Neural progenitor cell (in vitro differentiated cells): ENCODE data around the gene HSD11B1. TPM values are rescaled to one million over a fixed set of nuclear protein-coding genes. Genes with fewer than 3 reads are reported as not detected.

Experiments used
- DNase-seq: peaks from one replicate; pipeline ENCODE4 v3.0.0-alpha.2; 2016; ENCODE audit warnings: low spot score
- H2AFZ ChIP-seq: fragments of 200-600 bp; sonication (generic); replicated peaks from 2 replicates; pipeline ENCODE4 v1.6.1; 2016; ENCODE audit warnings: antibody characterized with exemption
- H3F3A ChIP-seq: fragments of 200-600 bp; sonication (generic); 2 replicates; pipeline ENCODE4 v1.6.1; 2016; ENCODE audit warnings: antibody characterized with exemption, low read depth
- H3K27ac ChIP-seq: fragments of 200-600 bp; sonication (generic); 2 replicates; pipeline ENCODE4 v1.5.1; 2016; ENCODE audit warnings: mild to moderate bottlenecking
- H3K27me3 ChIP-seq: fragments of 200-600 bp; sonication (generic); 2 replicates; pipeline ENCODE4 v1.6.1; 2016; ENCODE audit warnings: mild to moderate bottlenecking, moderate library complexity
- H3K36me3 ChIP-seq: fragments of 200-600 bp; sonication (generic); 2 replicates; pipeline ENCODE4 v1.5.1; 2016
- H3K4me1 ChIP-seq: fragments of 200-600 bp; sonication (generic); 2 replicates; pipeline ENCODE4 v1.6.1; 2016; ENCODE audit warnings: mixed run types
- H3K4me2 ChIP-seq: fragments of 200-600 bp; sonication (generic); 2 replicates; pipeline ENCODE4 v1.6.1; 2016
- H3K4me3 ChIP-seq: fragments of 200-600 bp; sonication (generic); 2 replicates; pipeline ENCODE4 v1.5.1; 2016
- H3K79me2 ChIP-seq: fragments of 200-600 bp; sonication (generic); 2 replicates; pipeline ENCODE4 v1.6.1; 2016; ENCODE audit warnings: low read depth
- H3K9ac ChIP-seq: fragments of 200-600 bp; sonication (generic); 2 replicates; pipeline ENCODE4 v1.6.1; 2016
- H3K9me3 ChIP-seq: fragments of 200-600 bp; sonication (generic); 2 replicates; pipeline ENCODE4 v1.5.1; 2016; ENCODE audit warnings: low read depth
- H4K20me1 ChIP-seq: fragments of 200-600 bp; sonication (generic); 2 replicates; pipeline ENCODE4 v1.6.1; 2016; ENCODE audit warnings: low read depth
- H3K27ac Mint-ChIP-seq: 3 replicates; pipeline ENCODE4 v1.8.0; 2021; ENCODE audit warnings: mixed read lengths
- H3K27me3 Mint-ChIP-seq: 2 replicates; pipeline ENCODE4 v1.8.0; 2022; ENCODE audit warnings: low read depth, mild to moderate bottlenecking, inconsistent platforms, moderate library complexity, mixed read lengths; ENCODE audit not compliant: insufficient read depth
- H3K36me3 Mint-ChIP-seq: 3 replicates; pipeline ENCODE4 v1.8.0; 2021; ENCODE audit warnings: mixed read lengths
- H3K4me1 Mint-ChIP-seq: 3 replicates; pipeline ENCODE4 v1.8.0; 2021; ENCODE audit warnings: mixed read lengths
- H3K4me3 Mint-ChIP-seq: 3 replicates; pipeline ENCODE4 v1.8.0; 2021; ENCODE audit warnings: mild to moderate bottlenecking, moderate library complexity, mixed read lengths
- H3K9me3 Mint-ChIP-seq: 3 replicates; pipeline ENCODE4 v1.8.0; 2020; ENCODE audit warnings: mixed read lengths
- EZH2 ChIP-seq: fragments of 200-600 bp; sonication (generic); IDR thresholded peaks from 2 replicates; pipeline ENCODE4 v1.6.1; 2017; ENCODE audit warnings: antibody characterized with exemption, mild to moderate bottlenecking, moderate library complexity
- EZH2phosphoT487 ChIP-seq: fragments of 200-600 bp; sonication (generic); IDR thresholded peaks from 2 replicates; pipeline ENCODE4 v1.6.1; 2017; ENCODE audit warnings: antibody characterized with exemption
- total RNA-seq: library from RNA; depleted of rRNA; stranded (reverse); fragments of >200 nt; gene quantifications from 2 replicates; pipeline ENCODE4 v1.2.3, GENCODE V29; 2015; ENCODE audit warnings: low replicate concordance
- TF ChIP-seq, protein P1 (sequence below): fragments of 200-600 bp; sonication (generic); IDR thresholded peaks from 2 replicates; pipeline ENCODE4 v1.5.1; 2017; ENCODE audit warnings: antibody characterized with exemption, mild to moderate bottlenecking

Gene HSD11B1
- total RNA-seq, 1 donor from 2014 or later, result not detected

DNA sequence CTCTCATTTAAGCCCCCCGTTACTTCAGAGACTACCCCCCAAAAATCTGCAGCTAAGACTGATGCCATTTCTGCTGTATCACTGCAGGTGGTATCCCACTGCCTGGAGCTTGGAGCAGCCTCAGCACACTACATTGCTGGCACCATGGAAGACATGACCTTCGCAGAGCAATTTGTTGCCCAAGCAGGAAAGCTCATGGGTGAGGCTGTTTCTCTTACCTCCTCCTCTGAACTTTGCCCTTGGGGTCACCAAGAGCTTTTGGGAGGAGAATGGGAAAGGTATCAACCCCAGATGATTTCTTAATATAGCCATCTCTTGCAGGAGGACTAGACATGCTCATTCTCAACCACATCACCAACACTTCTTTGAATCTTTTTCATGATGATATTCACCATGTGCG, 2.0 kb downstream of the HSD11B1 start:
- H3K27me3 Mint-ChIP-seq, result peaks cover 7% of the 10 kb centered on the region
- Histone ChIP-seq H2AFZ (no peak overlapping the region), H3K4me3 (no peak overlapping the region), H3K27ac (no peak overlapping the region), H3K27me3 (no peaks in the 10 kb centered on the region), H3K36me3 (no peaks in the 10 kb centered on the region), H3F3A (no peaks in the 10 kb centered on the region), H3K79me2 (no peaks in the 10 kb centered on the region), H4K20me1 (no peaks in the 10 kb centered on the region), H3K4me2 (no peak overlapping the region), H3K9me3 (no peaks in the 10 kb centered on the region), H3K9ac (no peak overlapping the region), H3K4me1 (peaks cover 6% of the 10 kb centered on the region)
- H3K4me3 Mint-ChIP-seq, result no peak overlapping the region
- DNase-seq, result no peak
- no peak overlapping the region for H3K27ac Mint-ChIP-seq
- no peaks in the 10 kb centered on the region for H3K4me1 Mint-ChIP-seq
- no peaks in the 10 kb centered on the region for H3K9me3 Mint-ChIP-seq
- TF ChIP-seq EZH2phosphoT487, result no peak
- no peaks in the 10 kb centered on the region for H3K36me3 Mint-ChIP-seq

DNA sequence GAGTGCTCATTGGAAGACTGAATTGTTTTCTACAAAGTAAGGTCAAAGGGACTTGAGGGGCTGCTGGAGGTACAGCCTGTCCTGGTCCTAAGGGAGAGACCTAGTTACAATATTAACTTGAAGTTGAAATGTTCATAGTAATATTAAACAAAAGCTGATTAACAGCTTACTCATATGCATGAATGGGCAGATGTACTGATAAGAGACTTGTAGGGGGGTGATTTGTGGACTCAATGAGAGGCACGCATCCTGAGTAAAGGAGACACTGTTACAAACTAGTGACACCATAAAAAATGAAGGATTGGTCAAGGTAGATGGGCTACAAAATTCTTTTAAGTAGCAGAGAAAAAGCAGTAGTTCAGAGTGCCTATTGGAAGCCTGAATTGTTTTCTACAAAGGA, 2.7 kb downstream of the HSD11B1 start:
- Histone ChIP-seq H3K9ac (no peak overlapping the region), H3K27ac (no peak overlapping the region), H3K9me3 (no peaks in the 10 kb centered on the region), H3K36me3 (no peaks in the 10 kb centered on the region), H4K20me1 (no peaks in the 10 kb centered on the region), H3K79me2 (no peaks in the 10 kb centered on the region), H2AFZ (no peak overlapping the region), H3K4me1 (peaks cover 6% of the 10 kb centered on the region), H3K4me2 (no peak overlapping the region), H3F3A (no peaks in the 10 kb centered on the region), H3K4me3 (no peak overlapping the region), H3K27me3 (no peaks in the 10 kb centered on the region)
- Mint-ChIP-seq H3K27me3 (peaks cover 4% of the 10 kb centered on the region), H3K9me3 (no peaks in the 10 kb centered on the region), H3K4me1 (no peaks in the 10 kb centered on the region), H3K27ac (no peak overlapping the region), H3K4me3 (no peak overlapping the region), H3K36me3 (no peaks in the 10 kb centered on the region)
- TF ChIP-seq EZH2 (no peak), EZH2phosphoT487 (no peak)
- TF ChIP-seq, protein P1, sequence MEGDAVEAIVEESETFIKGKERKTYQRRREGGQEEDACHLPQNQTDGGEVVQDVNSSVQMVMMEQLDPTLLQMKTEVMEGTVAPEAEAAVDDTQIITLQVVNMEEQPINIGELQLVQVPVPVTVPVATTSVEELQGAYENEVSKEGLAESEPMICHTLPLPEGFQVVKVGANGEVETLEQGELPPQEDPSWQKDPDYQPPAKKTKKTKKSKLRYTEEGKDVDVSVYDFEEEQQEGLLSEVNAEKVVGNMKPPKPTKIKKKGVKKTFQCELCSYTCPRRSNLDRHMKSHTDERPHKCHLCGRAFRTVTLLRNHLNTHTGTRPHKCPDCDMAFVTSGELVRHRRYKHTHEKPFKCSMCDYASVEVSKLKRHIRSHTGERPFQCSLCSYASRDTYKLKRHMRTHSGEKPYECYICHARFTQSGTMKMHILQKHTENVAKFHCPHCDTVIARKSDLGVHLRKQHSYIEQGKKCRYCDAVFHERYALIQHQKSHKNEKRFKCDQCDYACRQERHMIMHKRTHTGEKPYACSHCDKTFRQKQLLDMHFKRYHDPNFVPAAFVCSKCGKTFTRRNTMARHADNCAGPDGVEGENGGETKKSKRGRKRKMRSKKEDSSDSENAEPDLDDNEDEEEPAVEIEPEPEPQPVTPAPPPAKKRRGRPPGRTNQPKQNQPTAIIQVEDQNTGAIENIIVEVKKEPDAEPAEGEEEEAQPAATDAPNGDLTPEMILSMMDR, result no peak
- DNase-seq, result no peak

DNA sequence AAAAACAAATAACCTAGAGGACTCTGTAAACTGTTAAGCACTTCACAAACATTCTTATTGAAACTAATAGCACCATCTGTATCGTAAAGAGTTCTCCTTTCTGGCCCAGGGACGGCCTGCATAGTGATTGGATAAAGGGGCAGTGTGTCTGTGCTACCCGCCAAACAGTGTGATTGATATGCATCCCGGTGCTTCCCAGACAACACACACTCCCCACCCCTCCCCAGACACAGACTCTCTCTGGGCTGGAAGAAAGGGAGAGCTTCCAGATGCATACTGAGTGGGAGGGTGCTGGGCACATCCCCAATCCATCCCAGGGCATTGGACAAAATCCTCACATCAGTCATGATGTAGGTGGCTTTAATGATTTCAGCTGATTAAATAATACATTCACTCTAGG, 3.7 kb downstream of the HSD11B1 start:
- Histone ChIP-seq H3K27ac (no peak overlapping the region), H3K4me2 (no peak overlapping the region), H3K27me3 (no peaks in the 10 kb centered on the region), H2AFZ (no peak overlapping the region), H3K9me3 (no peaks in the 10 kb centered on the region), H4K20me1 (no peaks in the 10 kb centered on the region), H3K36me3 (no peaks in the 10 kb centered on the region), H3F3A (no peaks in the 10 kb centered on the region), H3K4me1 (peaks cover 5% of the 10 kb centered on the region), H3K4me3 (no peak overlapping the region), H3K79me2 (no peaks in the 10 kb centered on the region), H3K9ac (no peak overlapping the region)
- H3K27me3 Mint-ChIP-seq, result peaks cover 4% of the 10 kb centered on the region
- H3K36me3 Mint-ChIP-seq, result no peaks in the 10 kb centered on the region
- TF ChIP-seq, protein P1, result no peak
- TF ChIP-seq EZH2 (no peak), EZH2phosphoT487 (no peak)
- H3K4me3 Mint-ChIP-seq, result no peak overlapping the region
- H3K27ac Mint-ChIP-seq, result no peak overlapping the region
- H3K9me3 Mint-ChIP-seq, result no peaks in the 10 kb centered on the region
- no peaks in the 10 kb centered on the region for H3K4me1 Mint-ChIP-seq
- no peak for DNase-seq

DNA sequence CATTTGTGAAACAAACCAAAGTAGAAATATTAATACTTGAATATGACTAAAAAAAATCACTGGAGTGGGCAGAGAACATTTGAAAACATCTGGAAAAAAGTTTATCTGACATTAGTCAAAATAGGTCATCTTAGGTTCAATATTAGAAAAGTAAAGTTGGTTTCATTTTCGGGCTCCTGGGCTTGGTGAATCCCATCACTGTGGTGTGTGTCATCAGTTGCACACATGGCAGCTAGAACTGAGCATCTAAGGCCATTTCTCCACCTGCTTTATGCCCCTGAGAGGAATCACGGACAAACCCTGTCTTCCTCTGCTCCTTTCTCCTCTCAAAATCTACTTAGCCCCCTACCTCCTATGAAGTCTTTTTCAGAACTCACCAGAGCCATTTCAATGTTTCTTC, 5.4 kb downstream of the HSD11B1 start:
- Histone ChIP-seq H3F3A (no peaks in the 10 kb centered on the region), H3K9me3 (no peaks in the 10 kb centered on the region), H3K4me3 (no peak overlapping the region), H3K4me1 (no peaks in the 10 kb centered on the region), H3K4me2 (no peak overlapping the region), H3K27me3 (no peaks in the 10 kb centered on the region), H2AFZ (no peak overlapping the region), H4K20me1 (no peaks in the 10 kb centered on the region), H3K27ac (no peak overlapping the region), H3K36me3 (no peaks in the 10 kb centered on the region), H3K9ac (no peak overlapping the region), H3K79me2 (no peaks in the 10 kb centered on the region)
- peaks cover 4% of the 10 kb centered on the region for H3K27me3 Mint-ChIP-seq
- H3K36me3 Mint-ChIP-seq, result no peaks in the 10 kb centered on the region
- TF ChIP-seq EZH2 (no peak), EZH2phosphoT487 (no peak)
- H3K4me3 Mint-ChIP-seq, result no peak overlapping the region
- H3K27ac Mint-ChIP-seq, result no peak overlapping the region
- no peaks in the 10 kb centered on the region for H3K4me1 Mint-ChIP-seq
- no peaks in the 10 kb centered on the region for H3K9me3 Mint-ChIP-seq
- DNase-seq, result no peak
